Activated CD4-positive, alpha-beta T cell treated with anti-CD3 and anti-CD28 coated beads for 48 hours (primary cell): ENCODE measurements around the gene SPRYD4.

ENCODE experiments used
- DNase-seq: peaks from one replicate; pipeline ENCODE4 v3.0.0-alpha.2; 2020

SPRYD4 gene

DNA sequence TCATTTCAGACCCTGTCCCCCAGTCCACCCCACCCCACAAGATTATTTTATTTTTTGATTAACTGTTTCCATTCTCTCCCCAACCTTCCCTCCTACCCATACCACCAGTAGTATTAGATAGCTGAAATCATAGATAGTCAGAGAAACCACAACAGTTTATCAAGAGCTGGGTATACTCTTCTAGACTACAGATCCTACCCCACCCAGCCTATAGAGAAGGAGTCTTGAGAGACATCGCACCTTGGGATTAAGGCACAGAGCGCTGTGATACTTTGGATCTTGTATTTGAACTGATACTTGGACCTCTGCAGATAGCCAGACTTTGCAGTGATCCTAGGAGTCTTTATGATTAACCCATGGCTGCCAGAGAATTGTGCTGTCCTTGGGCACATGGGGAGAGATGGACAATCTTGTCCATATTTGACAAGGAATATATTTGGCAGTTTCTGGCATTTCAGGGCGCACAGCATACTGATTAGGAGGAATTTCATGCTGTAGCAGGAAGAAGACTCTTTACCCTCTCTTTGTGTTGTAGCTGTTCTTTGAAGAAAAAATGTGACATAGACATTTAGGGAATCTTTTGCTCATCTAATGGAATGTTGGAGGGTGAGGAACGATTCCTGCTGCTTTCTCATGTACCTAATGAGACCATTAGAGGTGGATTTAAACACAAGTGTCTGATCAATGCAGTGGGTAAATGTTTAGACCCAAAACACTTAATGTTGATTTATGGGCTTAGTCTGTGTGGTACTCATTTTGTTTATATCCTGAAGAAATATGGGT is 54.2 kb downstream of the SPRYD4 start:
- no peak for DNase-seq

GRCh38 chr12:56528846-56529245 is 60.5 kb downstream of the SPRYD4 start:
- DNase-seq: no peak
